K562 (cell line): ENCODE measurements around the gene NDUFB8. TPM values are rescaled to one million over a fixed set of nuclear protein-coding genes. Genes with fewer than 3 reads are reported as not detected.

Experiments
- ATAC-seq: fragments of 200-7000 bp; cut with Tn5 transposase; 3 replicates; pipeline ENCODE4 v1.9.1; 2020; ENCODE audit warnings: moderate library complexity
- BruUV-seq: library from RNA; stranded (reverse); fragments of 400-500 nt; replicated peaks from 2 replicates; lab custom pipeline; 2021; lab: Mats Ljungman, UMichigan
- CTCF ChIA-PET: fragments of 300-600 bp; formaldehyde crosslinking; extraction: SDS; loops from one replicate; lab custom pipeline; 2021; ENCODE audit warnings: low intra/inter-chr PET ratio; lab: Yijun Ruan, JAX
- POLR2A ChIA-PET: fragments of 300-600, 350-650 bp; sonication (Branson Sonifier 250); formaldehyde crosslinking; extraction: SDS; loops from one replicate; lab custom pipeline; 2021; ENCODE audit warnings: antibody characterized with exemption, inconsistent platforms; lab: Yijun Ruan, JAX
- DNase-seq, 4 experiments: peaks; one replicate each; pipeline versions ENCODE4 v3.0.0 to v3.0.0-alpha.2; 2011 to 2018; ENCODE audit warnings: low spot score in 3 of 4, mixed read lengths in 3 of 4; ENCODE audit errors: extremely low read depth in 1 of 4
- FAIRE-seq: peaks from 2 replicates; lab custom pipeline; 2011; peaks lifted over from hg19 to GRCh38; lab: Jason Lieb, UNC
- H2AFZ ChIP-seq: 2 replicates; pipeline ENCODE4 v1.6.0; 2011; ENCODE audit warnings: low read depth, low read length, control low read depth, inconsistent platforms
- H3K27ac ChIP-seq: fragments of 200-600 bp; 3 replicates; pipeline ENCODE4 v1.8.0; 2011; ENCODE audit warnings: low read depth, mild to moderate bottlenecking, control low read depth, inconsistent platforms, low read length, moderate library complexity, mixed read lengths; ENCODE audit errors: extremely low read depth
- H3K27me3 ChIP-seq, 2 experiments: fragments of 300-600 bp in 1 of 2; 2 replicates in 1 of 2; 3 replicates in 1 of 2; pipeline versions ENCODE4 v1.6.0 to v1.8.0; 2011; ENCODE audit warnings: inconsistent platforms in 2 of 2, low read length in 2 of 2, mild to moderate bottlenecking in 1 of 2, mixed read lengths in 1 of 2, moderate library complexity in 1 of 2; ENCODE audit not compliant: control insufficient read depth in 2 of 2, insufficient read depth in 2 of 2
- H3K36me3 ChIP-seq: fragments of 300-600 bp; 3 replicates; pipeline ENCODE4 v1.8.0; 2011; ENCODE audit warnings: mild to moderate bottlenecking, low read length, inconsistent platforms; ENCODE audit not compliant: control insufficient read depth, insufficient read depth
- H3K4me1 ChIP-seq, 2 experiments: fragments of 200-600 bp in 1 of 2; replicated peaks in 1 of 2; 2 replicates in 1 of 2; 3 replicates in 1 of 2; pipeline versions ENCODE4 v1.5.1 to v1.8.0; 2011; ENCODE audit warnings: inconsistent platforms in 2 of 2, low read length in 2 of 2, mild to moderate bottlenecking in 1 of 2, mixed read lengths in 1 of 2, moderate library complexity in 1 of 2; ENCODE audit not compliant: control insufficient read depth in 2 of 2, insufficient read depth in 2 of 2
- H3K4me2 ChIP-seq: 2 replicates; pipeline ENCODE4 v1.6.1; 2011; ENCODE audit warnings: low read length, control low read depth, inconsistent platforms, mixed read lengths; ENCODE audit not compliant: insufficient read depth
- H3K4me3 ChIP-seq: fragments of 200-600 bp; sonication (generic), shearing (Covaris generic); 2 replicates; pipeline ENCODE4 v1.5.1; 2016; ENCODE audit warnings: control low read depth, inconsistent platforms
- H3K79me2 ChIP-seq: fragments of 200-600 bp; 3 replicates; pipeline ENCODE4 v1.8.0; 2011; ENCODE audit warnings: low read length, inconsistent platforms; ENCODE audit not compliant: control insufficient read depth, insufficient read depth
- H3K9ac ChIP-seq, 2 experiments: 2 replicates each; pipeline versions ENCODE4 v1.6.0 to v1.6.1; 2011; ENCODE audit warnings: low read depth in 2 of 2, low read length in 2 of 2, control low read depth in 1 of 2, inconsistent platforms in 1 of 2, mild to moderate bottlenecking in 1 of 2, mixed read lengths in 1 of 2; ENCODE audit not compliant: insufficient read depth in 1 of 2
- H3K9me1 ChIP-seq: one replicate; pipeline ENCODE4 v1.6.0; 2011; ENCODE audit warnings: inconsistent platforms, mild to moderate bottlenecking, low read length, moderate library complexity; ENCODE audit not compliant: control insufficient read depth, insufficient read depth
- H3K9me3 ChIP-seq: replicated peaks from 2 replicates; pipeline ENCODE4 v1.5.1; 2011; ENCODE audit warnings: low read depth, low read length, inconsistent platforms; ENCODE audit not compliant: control insufficient read depth, insufficient read depth
- H4K20me1 ChIP-seq: replicated peaks from 2 replicates; pipeline ENCODE4 v1.6.1; 2011; ENCODE audit warnings: low read length, inconsistent platforms, mixed read lengths; ENCODE audit not compliant: control insufficient read depth, insufficient read depth
- ASH1L ChIP-seq: fragments of 450-650 bp; IDR thresholded peaks from 2 replicates; pipeline ENCODE4 v1.6.1; 2018; ENCODE audit warnings: borderline replicate concordance, mild to moderate bottlenecking, low read depth; ENCODE audit not compliant: partially characterized antibody
- BHLHE40 ChIP-seq: IDR thresholded peaks from 2 replicates; pipeline ENCODE4 v1.6.1; 2011; ENCODE audit warnings: low read length, improper control_type of control experiment
- DMBX1 ChIP-seq: fragments of 250-450 bp; sonication (Bioruptor Pico); IDR thresholded peaks from 2 replicates; pipeline ENCODE4 v1.8.0; 2022; ENCODE audit warnings: inconsistent platforms, mild to moderate bottlenecking, moderate library complexity, borderline replicate concordance
- PHF8 ChIP-seq: fragments of 200-600 bp; sonication (generic); IDR thresholded peaks from 2 replicates; pipeline ENCODE4 v1.6.1; 2012; ENCODE audit warnings: mixed run types, mild to moderate bottlenecking, inconsistent platforms, low read length, moderate library complexity, borderline replicate concordance
- RB1 ChIP-seq: fragments of 450-650 bp; IDR thresholded peaks from 2 replicates; pipeline ENCODE4 v1.6.1; 2017; ENCODE audit warnings: low read depth, mild to moderate bottlenecking
- RFX7 ChIP-seq: fragments of 250-450 bp; sonication (Bioruptor Pico); IDR thresholded peaks from 2 replicates; pipeline ENCODE4 v1.5.1; 2021; ENCODE audit warnings: mild to moderate bottlenecking
- SLC30A9 ChIP-seq: fragments of 250-450 bp; sonication (Bioruptor Pico); IDR thresholded peaks from 2 replicates; pipeline ENCODE4 v1.8.0; 2022; ENCODE audit warnings: mild to moderate bottlenecking, moderate library complexity
- WGBS: fragments of 100-300 bp; shearing (Covaris generic); methylation state at CpG from one replicate; pipeline ENCODE4 v1.1.6; 2016; ENCODE audit warnings: low coverage, mixed read lengths; ENCODE audit not compliant: insufficient coverage; ENCODE audit errors: missing lambda C conversion rate; 5-methylcytosine and 5-hydroxymethylcytosine counted together
- in situ Hi-C: fragments of 300-500 bp; cut with MboI; formaldehyde crosslinking; loops from 4 replicates; pipeline ENCODE4 v1.15.0; 2018; ENCODE audit warnings: inconsistent platforms, mixed read lengths
- intact Hi-C: fragments of 100-400 bp; cut with micrococcal nuclease; formaldehyde crosslinking; loops from 2 replicates; pipeline ENCODE4 v1.14.2; 2022
- polyA plus RNA-seq, 8 experiments: library from polyadenylated mRNA; depleted of rRNA in 4 of 8; stranded (reverse) in 5 of 8; unstranded in 3 of 8; fragments of >200 nt; fragmentation: Nextera tagmentation in 2 of 8; fragmentation: Illumina TruSeq in 1 of 8; extraction: Ambion mirVana in 2 of 8; extraction: Trizol in 1 of 8; gene quantifications; 2 replicates each; pipeline versions ENCODE4 v1.2.1 to v1.2.3, GENCODE V29; 2011 to 2014; ENCODE audit warnings: inconsistent platforms in 1 of 8, missing spikeins in 1 of 8
- total RNA-seq, 7 experiments: library from RNA; depleted of rRNA in 6 of 7; stranded (reverse); fragments of >200 nt in 6 of 7; fragmentation: Illumina TruSeq in 2 of 7; extraction: Trizol in 2 of 7; gene quantifications; 2 replicates each; pipeline versions ENCODE4 v1.2.1 to v1.2.3, GENCODE V29; 2011 to 2021; ENCODE audit warnings: low replicate concordance in 1 of 7
- TF ChIP-seq, protein P1 (sequence below): fragments of 250-450 bp; sonication (Bioruptor Pico); IDR thresholded peaks from 2 replicates; pipeline ENCODE4 v1.5.0; 2021
- TF ChIP-seq, protein P2 (sequence below): fragments of 450-650 bp; formaldehyde crosslinking; IDR thresholded peaks from 2 replicates; pipeline ENCODE4 v1.4.0; 2020; ENCODE audit warnings: mild to moderate bottlenecking, moderate library complexity
- TF ChIP-seq, protein P3 (sequence below): sonication (generic); formaldehyde crosslinking; IDR thresholded peaks from 2 replicates; pipeline ENCODE4 v1.8.0; 2022; ENCODE audit warnings: missing genetic modification reagents, mild to moderate bottlenecking, borderline replicate concordance

Gene NDUFB8
- total and polyA plus RNA-seq, 9 of the 15 experiments (the other 6 are each of a cell fraction or from before 2014, with no cell fraction given) = 131 to 360 (median 199) TPM

DNA sequence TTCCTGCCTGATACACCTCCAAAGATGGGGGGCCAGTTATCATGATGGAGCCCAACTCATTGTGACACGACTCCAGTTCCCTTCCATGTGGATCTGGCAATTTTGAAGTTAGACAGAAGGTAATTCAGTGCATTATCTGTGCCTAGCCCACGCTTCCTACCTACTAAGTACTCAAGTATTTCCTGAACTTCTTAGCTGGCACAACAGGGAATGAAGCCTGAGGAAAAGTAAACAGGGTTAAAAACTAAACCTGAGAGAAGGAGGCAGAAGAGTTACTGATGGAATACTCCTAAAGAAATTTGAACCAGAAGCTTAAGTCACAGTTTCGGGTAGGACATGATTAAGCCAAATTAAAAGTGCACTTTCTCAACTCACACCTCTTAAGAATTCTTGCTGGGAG, 8.9 kb downstream of the NDUFB8 start:
- Histone ChIP-seq H3K4me3 (no peak overlapping the region), H3K9me3 (no peaks in the 10 kb centered on the region)
- intact Hi-C loops = no loop called here
- TF ChIP-seq, protein P1, sequence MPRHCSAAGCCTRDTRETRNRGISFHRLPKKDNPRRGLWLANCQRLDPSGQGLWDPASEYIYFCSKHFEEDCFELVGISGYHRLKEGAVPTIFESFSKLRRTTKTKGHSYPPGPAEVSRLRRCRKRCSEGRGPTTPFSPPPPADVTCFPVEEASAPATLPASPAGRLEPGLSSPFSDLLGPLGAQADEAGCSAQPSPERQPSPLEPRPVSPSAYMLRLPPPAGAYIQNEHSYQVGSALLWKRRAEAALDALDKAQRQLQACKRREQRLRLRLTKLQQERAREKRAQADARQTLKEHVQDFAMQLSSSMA = no peak
- no peak for TF ChIP-seq DMBX1 (CRISPR knock-in tag)
- TF ChIP-seq, protein P2, sequence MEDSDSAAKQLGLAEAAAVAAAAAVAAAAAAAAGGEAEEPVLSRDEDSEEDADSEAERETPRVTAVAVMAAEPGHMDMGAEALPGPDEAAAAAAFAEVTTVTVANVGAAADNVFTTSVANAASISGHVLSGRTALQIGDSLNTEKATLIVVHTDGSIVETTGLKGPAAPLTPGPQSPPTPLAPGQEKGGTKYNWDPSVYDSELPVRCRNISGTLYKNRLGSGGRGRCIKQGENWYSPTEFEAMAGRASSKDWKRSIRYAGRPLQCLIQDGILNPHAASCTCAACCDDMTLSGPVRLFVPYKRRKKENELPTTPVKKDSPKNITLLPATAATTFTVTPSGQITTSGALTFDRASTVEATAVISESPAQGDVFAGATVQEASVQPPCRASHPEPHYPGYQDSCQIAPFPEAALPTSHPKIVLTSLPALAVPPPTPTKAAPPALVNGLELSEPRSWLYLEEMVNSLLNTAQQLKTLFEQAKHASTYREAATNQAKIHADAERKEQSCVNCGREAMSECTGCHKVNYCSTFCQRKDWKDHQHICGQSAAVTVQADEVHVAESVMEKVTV (CRISPR knock-in tag) = no peak
- no peak for TF ChIP-seq ASH1L
- no peak for TF ChIP-seq SLC30A9 (CRISPR knock-in tag)
- TF ChIP-seq PHF8 = no peak
- TF ChIP-seq, protein P3, sequence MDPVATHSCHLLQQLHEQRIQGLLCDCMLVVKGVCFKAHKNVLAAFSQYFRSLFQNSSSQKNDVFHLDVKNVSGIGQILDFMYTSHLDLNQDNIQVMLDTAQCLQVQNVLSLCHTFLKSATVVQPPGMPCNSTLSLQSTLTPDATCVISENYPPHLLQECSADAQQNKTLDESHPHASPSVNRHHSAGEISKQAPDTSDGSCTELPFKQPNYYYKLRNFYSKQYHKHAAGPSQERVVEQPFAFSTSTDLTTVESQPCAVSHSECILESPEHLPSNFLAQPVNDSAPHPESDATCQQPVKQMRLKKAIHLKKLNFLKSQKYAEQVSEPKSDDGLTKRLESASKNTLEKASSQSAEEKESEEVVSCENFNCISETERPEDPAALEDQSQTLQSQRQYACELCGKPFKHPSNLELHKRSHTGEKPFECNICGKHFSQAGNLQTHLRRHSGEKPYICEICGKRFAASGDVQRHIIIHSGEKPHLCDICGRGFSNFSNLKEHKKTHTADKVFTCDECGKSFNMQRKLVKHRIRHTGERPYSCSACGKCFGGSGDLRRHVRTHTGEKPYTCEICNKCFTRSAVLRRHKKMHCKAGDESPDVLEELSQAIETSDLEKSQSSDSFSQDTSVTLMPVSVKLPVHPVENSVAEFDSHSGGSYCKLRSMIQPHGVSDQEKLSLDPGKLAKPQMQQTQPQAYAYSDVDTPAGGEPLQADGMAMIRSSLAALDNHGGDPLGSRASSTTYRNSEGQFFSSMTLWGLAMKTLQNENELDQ (CRISPR knock-in tag) = no peak
- TF ChIP-seq RB1 = no peak
- no peak for TF ChIP-seq RFX7 (CRISPR knock-in tag)
- no peak for TF ChIP-seq BHLHE40
- TF ChIP-seq, all 486 proteins: peak for 0
- WGBS = 56% methylated on average over 3 of the region's 3 CpGs
- Histone ChIP-seq H3K4me1 (peaks cover 2 to 3% of the 10 kb centered on the region in 2 experiments; a peak in 2 of 5 replicates), H3K9me1 (no peaks in the 10 kb centered on the region), H3K9ac (no peak overlapping the region), H2AFZ (no peak overlapping the region), H3K4me2 (no peak overlapping the region), H3K79me2 (no peaks in the 10 kb centered on the region), H3K27me3 (no peaks in the 10 kb centered on the region), H3K27ac (no peak overlapping the region), H3K36me3 (peaks cover 27% of the 10 kb centered on the region), H4K20me1 (no peaks in the 10 kb centered on the region; the same call in 1 of the 2 replicates)
- DNase-seq (no peak), ATAC-seq (no peak), FAIRE-seq (no peak)
- ChIA-PET POLR2A (no interaction called here), CTCF (no interaction called here)
- BruUV-seq = no TSS peak
- in situ Hi-C loops = no loop called here
